SK-N-SH (cell line): ENCODE data around the gene ATP13A3. TPM values are rescaled to one million over a fixed set of nuclear protein-coding genes. Genes with fewer than 3 reads are reported as not detected.

ENCODE experiments used
- CTCF ChIA-PET: fragments of 300-600, 350-600 bp; formaldehyde crosslinking; extraction: SDS; loops from one replicate; lab custom pipeline; 2021; lab: Yijun Ruan, JAX
- POLR2A ChIA-PET: fragments of 350-600 bp; sonication (Branson Sonifier 250); formaldehyde crosslinking; extraction: SDS; loops from one replicate; lab custom pipeline; 2020; ENCODE audit warnings: antibody characterized with exemption, inconsistent platforms; lab: Yijun Ruan, JAX
- DNase-seq: peaks from one replicate; pipeline ENCODE4 v3.0.0; 2012
- H2AFZ ChIP-seq: fragments of 200-600 bp; sonication (generic); 2 replicates; pipeline ENCODE4 v1.8.1; 2016; ENCODE audit warnings: antibody characterized with exemption, mild to moderate bottlenecking, low read depth
- H3F3A ChIP-seq: fragments of 200-600 bp; sonication (generic); replicated peaks from 2 replicates; pipeline ENCODE3; 2016; ENCODE audit warnings: antibody characterized with exemption, mild to moderate bottlenecking; ENCODE audit not compliant: insufficient read depth
- H3K27ac ChIP-seq, 2 experiments: fragments of 200-500 bp in 1 of 2; fragments of 200-600 bp in 1 of 2; sonication (Bioruptor generic) in 1 of 2; sonication (generic), shearing (Covaris generic) in 1 of 2; 2 replicates each; pipeline versions ENCODE4 v1.5.1 to v1.6.1; 2014 to 2016; ENCODE audit warnings: low read depth in 2 of 2, inconsistent platforms in 1 of 2, low read length in 1 of 2, mild to moderate bottlenecking in 1 of 2, mixed read lengths in 1 of 2
- H3K27me3 ChIP-seq: fragments of 200-600 bp; sonication (generic), shearing (Covaris generic); 2 replicates; pipeline ENCODE4 v1.6.1; 2016; ENCODE audit warnings: mixed run types; ENCODE audit not compliant: insufficient read depth
- H3K36me3 ChIP-seq, 2 experiments: fragments of 200-500 bp in 1 of 2; fragments of 200-600 bp in 1 of 2; sonication (Bioruptor generic) in 1 of 2; sonication (generic) in 1 of 2; replicated peaks in 1 of 2; 2 replicates each; pipeline versions ENCODE3 to v1.5.1; 2014 to 2016; ENCODE audit warnings: low read length in 1 of 2, mild to moderate bottlenecking in 1 of 2; ENCODE audit not compliant: insufficient read depth in 2 of 2, control insufficient read depth in 1 of 2
- H3K4me1 ChIP-seq, 2 experiments: fragments of 200-500 bp in 1 of 2; fragments of 200-600 bp in 1 of 2; sonication (Bioruptor generic) in 1 of 2; sonication (generic), shearing (Covaris generic) in 1 of 2; 2 replicates each; pipeline versions ENCODE4 v1.5.1 to v1.6.1; 2014 to 2016; ENCODE audit warnings: low read depth in 1 of 2, low read length in 1 of 2, mixed run types in 1 of 2; ENCODE audit not compliant: insufficient read depth in 2 of 2, control insufficient read depth in 1 of 2
- H3K4me2 ChIP-seq: fragments of 200-600 bp; sonication (generic), shearing (Covaris generic); 2 replicates; pipeline ENCODE4 v1.6.1; 2017; ENCODE audit warnings: mixed run types
- H3K4me3 ChIP-seq, 2 experiments: fragments of 200-500 bp in 1 of 2; fragments of 200-600 bp in 1 of 2; sonication (Bioruptor generic) in 1 of 2; sonication (generic), shearing (Covaris generic) in 1 of 2; 2 replicates each; pipeline versions ENCODE4 v1.5.1 to v1.8.1; 2014 to 2016; ENCODE audit warnings: low read depth in 2 of 2, inconsistent platforms in 1 of 2, low read length in 1 of 2, mild to moderate bottlenecking in 1 of 2, mixed read lengths in 1 of 2, moderate library complexity in 1 of 2
- H3K79me2 ChIP-seq: fragments of 200-600 bp; sonication (generic); 2 replicates; pipeline ENCODE4 v1.8.1; 2017; ENCODE audit warnings: mild to moderate bottlenecking; ENCODE audit not compliant: insufficient read depth
- H3K9ac ChIP-seq: fragments of 200-600 bp; sonication (generic); 2 replicates; pipeline ENCODE4 v1.6.1; 2017; ENCODE audit warnings: mixed run types
- H3K9me2 ChIP-seq: fragments of 200-600 bp; sonication (generic); 2 replicates; pipeline ENCODE4 v1.6.1; 2017; ENCODE audit warnings: mixed run types
- H3K9me3 ChIP-seq: fragments of 200-600 bp; sonication (generic); 2 replicates; pipeline ENCODE4 v1.6.1; 2017; ENCODE audit warnings: mixed run types, mild to moderate bottlenecking, moderate library complexity
- H4K20me1 ChIP-seq: fragments of 200-600 bp; sonication (generic); 2 replicates; pipeline ENCODE4 v1.6.1; 2017; ENCODE audit warnings: mild to moderate bottlenecking, mixed run types; ENCODE audit not compliant: insufficient read depth
- CHD2 ChIP-seq: fragments of 150-350 bp; IDR thresholded peaks from 2 replicates; pipeline ENCODE4 v1.6.1; 2018; ENCODE audit warnings: low read length; ENCODE audit not compliant: partially characterized antibody
- EZH2phosphoT487 ChIP-seq: fragments of 200-600 bp; sonication (generic); IDR thresholded peaks from 2 replicates; pipeline ENCODE4 v1.6.1; 2017; ENCODE audit warnings: low read depth, mixed run types, mild to moderate bottlenecking, antibody characterized with exemption, moderate library complexity, borderline replicate concordance
- FOSL2 ChIP-seq: IDR thresholded peaks from 2 replicates; pipeline ENCODE4 v1.4.0; 2012; ENCODE audit warnings: low read depth, mild to moderate bottlenecking, moderate library complexity, borderline replicate concordance
- FOXM1 ChIP-seq: IDR thresholded peaks from 2 replicates; pipeline ENCODE4 v1.4.0; 2012; ENCODE audit warnings: low read depth, mild to moderate bottlenecking
- GABPA ChIP-seq: IDR thresholded peaks from 2 replicates; pipeline ENCODE4 v1.4.0; 2012; ENCODE audit warnings: low read depth, mild to moderate bottlenecking
- GATA2 ChIP-seq: sonication (generic); formaldehyde crosslinking; IDR thresholded peaks from 2 replicates; pipeline ENCODE4 v1.5.0; 2020; ENCODE audit warnings: mild to moderate bottlenecking, missing genetic modification reagents
- JUND ChIP-seq: IDR thresholded peaks from 2 replicates; pipeline ENCODE4 v1.4.0; 2012
- MXI1 ChIP-seq: IDR thresholded peaks from 2 replicates; pipeline ENCODE4 v1.6.1; 2012; ENCODE audit warnings: mild to moderate bottlenecking, low read depth, low read length, improper control_type of control experiment
- POLR2AphosphoS5 ChIP-seq: IDR thresholded peaks from 2 replicates; pipeline ENCODE4 v1.6.1; 2012; ENCODE audit warnings: low read depth, low read length
- RAD21 ChIP-seq: IDR thresholded peaks from 2 replicates; pipeline ENCODE4 v1.6.1; 2012; ENCODE audit warnings: mild to moderate bottlenecking, low read length
- RCOR1 ChIP-seq: fragments of 150-350 bp; IDR thresholded peaks from 2 replicates; pipeline ENCODE4 v1.6.1; 2017; ENCODE audit warnings: antibody characterized with exemption, low read length
- SIN3A ChIP-seq: IDR thresholded peaks from 2 replicates; pipeline ENCODE4 v1.6.1; 2012; ENCODE audit warnings: low read depth, mild to moderate bottlenecking, low read length, moderate library complexity, borderline replicate concordance
- SMC3 ChIP-seq: IDR thresholded peaks from 2 replicates; pipeline ENCODE4 v1.6.1; 2012; ENCODE audit warnings: low read depth, low read length, improper control_type of control experiment
- TCF12 ChIP-seq: IDR thresholded peaks from 2 replicates; pipeline ENCODE4 v1.4.0; 2012
- YY1 ChIP-seq: IDR thresholded peaks from 2 replicates; pipeline ENCODE4 v1.4.0; 2012; ENCODE audit warnings: low read depth, mild to moderate bottlenecking
- WGBS: methylation state at CpG from one replicate; pipeline ENCODE4 v1.1.6; 2017; ENCODE audit warnings: low lambda C conversion rate; 5-methylcytosine and 5-hydroxymethylcytosine counted together
- polyA plus RNA-seq, 3 experiments: library from polyadenylated mRNA; depleted of rRNA; stranded (reverse); fragments of >200 nt; gene quantifications; 2 replicates each; pipeline ENCODE4 v1.2.3, GENCODE V29; 2012
- TF ChIP-seq, protein P1 (sequence below): IDR thresholded peaks from 2 replicates; pipeline ENCODE4; 2012
- TF ChIP-seq, protein P2 (sequence below): IDR thresholded peaks from 2 replicates; pipeline ENCODE4 v1.4.0; 2012; ENCODE audit warnings: low read depth, borderline replicate concordance
- TF ChIP-seq, protein P3 (sequence below): IDR thresholded peaks from 2 replicates; pipeline ENCODE4 v1.6.1; 2012; ENCODE audit warnings: mild to moderate bottlenecking, low read depth, low read length, moderate library complexity
- TF ChIP-seq, protein P4 (sequence below): IDR thresholded peaks from 2 replicates; pipeline ENCODE4 v1.4.0; 2012; ENCODE audit warnings: low read depth, borderline replicate concordance
- TF ChIP-seq, protein P5 (sequence below): IDR thresholded peaks from 2 replicates; pipeline ENCODE4 v1.4.0; 2012; ENCODE audit warnings: low read depth

Gene ATP13A3
- polyA plus RNA-seq, 1 of the 3 experiments (the other 2 are of a cell fraction), result 48.2 TPM

DNA sequence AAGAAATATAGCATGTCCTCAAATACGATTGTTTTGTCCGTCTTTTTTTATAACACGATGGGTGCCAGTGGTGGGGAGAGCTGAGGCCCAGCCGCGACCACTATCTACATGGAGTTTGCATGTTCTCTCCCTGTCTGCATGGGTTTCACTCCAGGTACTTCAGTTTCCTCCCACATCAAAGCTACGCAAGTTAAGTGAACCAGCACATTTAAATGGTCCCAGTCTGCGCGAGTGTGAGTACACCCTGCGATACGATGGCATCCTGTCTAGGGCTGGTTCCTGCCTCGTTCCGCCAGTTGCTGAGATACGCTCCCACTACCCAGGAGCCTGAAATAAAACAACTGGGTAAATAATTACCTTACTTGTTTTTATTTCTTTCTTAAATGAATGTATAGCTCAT, 40.6 kb downstream of the ATP13A3 start:
- CTCF ChIA-PET, result interaction anchor here (0.9 to 1.7 kb wide), 6 partner anchors 11 to 148 kb away, joined by 3 to 5 read pairs (median 3); no protein-coding TSS in a partner anchor
- H3K79me2 ChIP-seq, result peaks cover 79% of the 10 kb centered on the region
- no peak overlapping the region for H3K27ac ChIP-seq
- no peaks in the 10 kb centered on the region; a peak in 1 of 4 replicates for H3K4me1 ChIP-seq
- no peaks in the 10 kb centered on the region for H3K9me2 ChIP-seq
- no peak overlapping the region for H3K4me2 ChIP-seq
- H3K36me3 ChIP-seq, result peaks cover 84 to 87% of the 10 kb centered on the region in 2 experiments
- TF ChIP-seq RAD21 (no peak), SMC3 (no peak), POLR2AphosphoS5 (no peak), FOXM1 (no peak), MXI1 (no peak), JUND (no peak), GABPA (no peak), SIN3A (no peak), GATA2 (CRISPR knock-in tag) (no peak), EZH2phosphoT487 (no peak), RCOR1 (no peak), TCF12 (no peak), CHD2 (no peak), YY1 (no peak), FOSL2 (no peak)
- TF ChIP-seq, protein P1, sequence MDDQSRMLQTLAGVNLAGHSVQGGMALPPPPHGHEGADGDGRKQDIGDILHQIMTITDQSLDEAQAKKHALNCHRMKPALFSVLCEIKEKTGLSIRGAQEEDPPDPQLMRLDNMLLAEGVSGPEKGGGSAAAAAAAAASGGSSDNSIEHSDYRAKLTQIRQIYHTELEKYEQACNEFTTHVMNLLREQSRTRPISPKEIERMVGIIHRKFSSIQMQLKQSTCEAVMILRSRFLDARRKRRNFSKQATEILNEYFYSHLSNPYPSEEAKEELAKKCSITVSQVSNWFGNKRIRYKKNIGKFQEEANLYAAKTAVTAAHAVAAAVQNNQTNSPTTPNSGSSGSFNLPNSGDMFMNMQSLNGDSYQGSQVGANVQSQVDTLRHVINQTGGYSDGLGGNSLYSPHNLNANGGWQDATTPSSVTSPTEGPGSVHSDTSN, result no peak
- TF ChIP-seq, protein P2, sequence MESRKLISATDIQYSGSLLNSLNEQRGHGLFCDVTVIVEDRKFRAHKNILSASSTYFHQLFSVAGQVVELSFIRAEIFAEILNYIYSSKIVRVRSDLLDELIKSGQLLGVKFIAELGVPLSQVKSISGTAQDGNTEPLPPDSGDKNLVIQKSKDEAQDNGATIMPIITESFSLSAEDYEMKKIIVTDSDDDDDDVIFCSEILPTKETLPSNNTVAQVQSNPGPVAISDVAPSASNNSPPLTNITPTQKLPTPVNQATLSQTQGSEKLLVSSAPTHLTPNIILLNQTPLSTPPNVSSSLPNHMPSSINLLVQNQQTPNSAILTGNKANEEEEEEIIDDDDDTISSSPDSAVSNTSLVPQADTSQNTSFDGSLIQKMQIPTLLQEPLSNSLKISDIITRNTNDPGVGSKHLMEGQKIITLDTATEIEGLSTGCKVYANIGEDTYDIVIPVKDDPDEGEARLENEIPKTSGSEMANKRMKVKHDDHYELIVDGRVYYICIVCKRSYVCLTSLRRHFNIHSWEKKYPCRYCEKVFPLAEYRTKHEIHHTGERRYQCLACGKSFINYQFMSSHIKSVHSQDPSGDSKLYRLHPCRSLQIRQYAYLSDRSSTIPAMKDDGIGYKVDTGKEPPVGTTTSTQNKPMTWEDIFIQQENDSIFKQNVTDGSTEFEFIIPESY, result no peak
- TF ChIP-seq, protein P3, sequence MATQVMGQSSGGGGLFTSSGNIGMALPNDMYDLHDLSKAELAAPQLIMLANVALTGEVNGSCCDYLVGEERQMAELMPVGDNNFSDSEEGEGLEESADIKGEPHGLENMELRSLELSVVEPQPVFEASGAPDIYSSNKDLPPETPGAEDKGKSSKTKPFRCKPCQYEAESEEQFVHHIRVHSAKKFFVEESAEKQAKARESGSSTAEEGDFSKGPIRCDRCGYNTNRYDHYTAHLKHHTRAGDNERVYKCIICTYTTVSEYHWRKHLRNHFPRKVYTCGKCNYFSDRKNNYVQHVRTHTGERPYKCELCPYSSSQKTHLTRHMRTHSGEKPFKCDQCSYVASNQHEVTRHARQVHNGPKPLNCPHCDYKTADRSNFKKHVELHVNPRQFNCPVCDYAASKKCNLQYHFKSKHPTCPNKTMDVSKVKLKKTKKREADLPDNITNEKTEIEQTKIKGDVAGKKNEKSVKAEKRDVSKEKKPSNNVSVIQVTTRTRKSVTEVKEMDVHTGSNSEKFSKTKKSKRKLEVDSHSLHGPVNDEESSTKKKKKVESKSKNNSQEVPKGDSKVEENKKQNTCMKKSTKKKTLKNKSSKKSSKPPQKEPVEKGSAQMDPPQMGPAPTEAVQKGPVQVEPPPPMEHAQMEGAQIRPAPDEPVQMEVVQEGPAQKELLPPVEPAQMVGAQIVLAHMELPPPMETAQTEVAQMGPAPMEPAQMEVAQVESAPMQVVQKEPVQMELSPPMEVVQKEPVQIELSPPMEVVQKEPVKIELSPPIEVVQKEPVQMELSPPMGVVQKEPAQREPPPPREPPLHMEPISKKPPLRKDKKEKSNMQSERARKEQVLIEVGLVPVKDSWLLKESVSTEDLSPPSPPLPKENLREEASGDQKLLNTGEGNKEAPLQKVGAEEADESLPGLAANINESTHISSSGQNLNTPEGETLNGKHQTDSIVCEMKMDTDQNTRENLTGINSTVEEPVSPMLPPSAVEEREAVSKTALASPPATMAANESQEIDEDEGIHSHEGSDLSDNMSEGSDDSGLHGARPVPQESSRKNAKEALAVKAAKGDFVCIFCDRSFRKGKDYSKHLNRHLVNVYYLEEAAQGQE, result no peak
- TF ChIP-seq, protein P4, sequence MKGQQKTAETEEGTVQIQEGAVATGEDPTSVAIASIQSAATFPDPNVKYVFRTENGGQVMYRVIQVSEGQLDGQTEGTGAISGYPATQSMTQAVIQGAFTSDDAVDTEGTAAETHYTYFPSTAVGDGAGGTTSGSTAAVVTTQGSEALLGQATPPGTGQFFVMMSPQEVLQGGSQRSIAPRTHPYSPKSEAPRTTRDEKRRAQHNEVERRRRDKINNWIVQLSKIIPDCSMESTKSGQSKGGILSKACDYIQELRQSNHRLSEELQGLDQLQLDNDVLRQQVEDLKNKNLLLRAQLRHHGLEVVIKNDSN, result no peak
- TF ChIP-seq, protein P5, sequence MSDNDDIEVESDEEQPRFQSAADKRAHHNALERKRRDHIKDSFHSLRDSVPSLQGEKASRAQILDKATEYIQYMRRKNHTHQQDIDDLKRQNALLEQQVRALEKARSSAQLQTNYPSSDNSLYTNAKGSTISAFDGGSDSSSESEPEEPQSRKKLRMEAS, result no peak
- no peaks in the 10 kb centered on the region for H4K20me1 ChIP-seq
- peaks cover 40% of the 10 kb centered on the region for H3F3A ChIP-seq
- H3K9ac ChIP-seq, result no peak overlapping the region
- no peaks in the 10 kb centered on the region for H3K9me3 ChIP-seq
- POLR2A ChIA-PET, result no interaction called here
- H2AFZ ChIP-seq, result no peak overlapping the region
- DNase-seq, result no peak
- 94% methylated on average over 13 of the region's 13 CpGs for WGBS
- no peak overlapping the region for H3K4me3 ChIP-seq
- no peaks in the 10 kb centered on the region for H3K27me3 ChIP-seq
